A673 (cell line): ENCODE results near the gene KAT8.

Source experiments
- CTCF ChIP-seq: fragments of 300-800, 200-600 bp; sonication (generic); conservative IDR thresholded peaks from 2 replicates; pipeline ENCODE4 v1.5.1; 2017; ENCODE audit warnings: low read depth, mild to moderate bottlenecking, antibody characterized with exemption, low read length, moderate library complexity, mixed read lengths
- EZH2 ChIP-seq: fragments of 200-600 bp; sonication (generic); IDR thresholded peaks from 2 replicates; pipeline ENCODE4 v1.6.1; 2017; ENCODE audit warnings: borderline replicate concordance, low read depth, mild to moderate bottlenecking, mixed read lengths, antibody characterized with exemption, low read length; ENCODE audit not compliant: poor library complexity, severe bottlenecking

- TF ChIP-seq CTCF = no peak
- no peak for TF ChIP-seq EZH2
Measured at GRCh38 chr16:31081428-31082351, 35.8 kb upstream of the KAT8 start.
